ENCODE results near the gene NUMA1.

The NUMA1 gene

DNA sequence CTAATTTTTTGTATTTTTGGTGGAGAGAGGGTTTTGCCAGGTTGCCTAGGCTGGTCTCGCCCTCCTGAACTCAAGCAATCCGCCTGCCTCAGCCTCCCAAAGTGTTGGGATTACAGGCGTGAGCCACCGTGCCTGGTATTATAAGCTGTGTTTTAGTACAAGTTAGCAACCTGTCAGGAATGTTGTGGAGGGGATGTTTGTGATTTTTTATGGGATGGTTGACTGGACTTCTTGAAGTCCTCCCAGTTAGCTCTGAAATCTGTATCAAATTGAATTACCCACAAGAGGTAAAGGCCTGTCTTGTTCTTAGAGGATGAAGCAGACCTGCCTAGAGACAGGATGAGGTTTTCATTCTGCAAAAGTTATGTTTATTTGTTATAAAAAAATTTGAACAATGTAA lies 115.7 kb downstream of the NUMA1 start:
- no peak for DNase-seq (ENCODE audit: low read depth in 2 of 2)

DNA sequence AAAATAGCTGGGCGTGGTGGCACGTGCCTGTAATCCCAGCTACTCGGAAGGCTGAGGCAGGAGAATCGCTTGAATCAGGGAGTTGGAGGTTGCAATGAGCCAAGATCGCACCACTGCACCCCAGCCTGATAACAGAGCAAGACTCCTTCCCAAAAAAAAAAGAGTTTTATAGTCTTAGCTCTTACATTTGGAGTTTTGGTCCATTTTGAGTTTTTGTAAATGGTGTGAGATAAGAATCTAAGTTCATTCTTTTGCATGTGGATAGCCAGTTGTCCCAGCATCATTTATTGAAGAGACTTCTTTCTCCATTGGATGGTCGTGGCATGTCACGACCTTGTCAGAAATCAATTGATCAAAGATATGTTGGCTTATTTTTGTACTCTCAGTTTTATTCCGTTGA lies 116.9 kb downstream of the NUMA1 start:
- DNase-seq (ENCODE audit: low read depth in 2 of 2) = no peak

DNA sequence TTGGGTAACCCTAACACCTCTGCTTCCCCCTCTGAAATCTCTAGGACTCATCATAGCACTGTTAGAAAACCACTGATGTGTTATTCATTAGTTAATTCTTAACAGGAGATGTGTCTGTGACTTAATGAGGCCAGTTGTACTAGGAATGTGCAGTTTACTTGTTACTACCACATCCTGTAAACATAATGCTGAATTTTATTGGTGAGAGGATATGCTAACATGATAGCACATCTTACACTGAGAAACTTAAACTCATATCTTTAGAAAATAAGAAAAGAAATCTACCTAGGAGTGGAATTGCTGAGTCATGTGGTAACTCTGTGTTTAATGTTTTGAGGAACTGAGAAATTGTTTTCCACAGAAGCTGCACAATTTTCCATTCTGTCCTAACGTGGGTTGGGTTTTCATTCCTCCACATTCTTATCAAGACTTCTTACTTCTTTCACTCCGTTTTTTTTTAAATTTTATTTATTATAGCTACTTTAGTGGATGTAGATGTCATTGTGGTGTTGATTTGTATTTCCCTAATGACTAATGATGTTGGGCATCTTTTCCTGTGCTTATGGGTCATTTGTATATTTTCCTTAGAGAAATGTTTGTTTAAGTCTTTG lies 117.8 kb downstream of the NUMA1 start:
- DNase-seq (ENCODE audit: low read depth in 2 of 2) = no peak

DNA sequence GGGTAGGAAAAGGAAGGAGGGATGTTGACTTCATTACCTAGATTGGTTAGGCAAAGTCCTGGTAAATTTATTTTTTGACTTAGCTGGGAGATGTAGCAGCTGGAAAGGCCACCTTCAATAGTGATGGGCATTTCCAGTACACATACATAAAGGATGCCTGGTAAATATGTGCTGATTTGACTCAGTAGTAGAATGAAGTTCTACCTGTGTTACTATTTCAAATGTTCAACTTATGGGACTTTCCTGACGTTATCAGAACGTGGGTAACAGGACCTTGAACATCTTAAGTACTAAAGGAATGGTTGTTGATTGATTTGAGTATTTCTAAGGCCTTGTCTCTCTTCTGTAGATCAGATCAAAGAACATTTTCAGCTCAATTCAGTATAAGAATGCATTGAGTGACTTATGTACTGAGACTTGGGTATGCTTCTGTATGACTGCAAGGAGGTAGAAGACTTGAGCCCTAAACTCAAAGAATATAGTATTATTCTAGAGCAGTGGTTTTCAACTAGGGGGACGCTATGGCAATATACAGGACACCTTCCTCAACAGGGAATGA lies 124.4 kb downstream of the NUMA1 start:
- no peak for DNase-seq (ENCODE audit: low read depth in 2 of 2)
